ENCODE measurements around the gene A4GNT.

Gene A4GNT

GRCh38 chr3:138078901-138079344, 53.3 kb downstream of the A4GNT start:
- DNase-seq (ENCODE audit: low spot score) = no peak

GRCh38 chr3:138078096-138078495, 54.1 kb downstream of the A4GNT start:
- DNase-seq (ENCODE audit: low spot score) = no peak

Data from iPS-NIHi11 (cell line).